GM18951 (cell line): ENCODE measurements around the gene OR2A1.
"Not testable (repeated sequence)": the region's sequence is repeated elsewhere in the genome, so short reads cannot be mapped to it uniquely, and the experiment has no call there.

Experiments
- in situ Hi-C: fragments of 300-500 bp; cut with MboI; formaldehyde crosslinking; loops from one replicate; pipeline ENCODE4 v1.12.0; 2022; ENCODE audit warnings: low sequenced_read_pairs, mixed read lengths, inconsistent platforms; ENCODE audit not compliant: unreplicated experiment

Gene OR2A1, protein sequence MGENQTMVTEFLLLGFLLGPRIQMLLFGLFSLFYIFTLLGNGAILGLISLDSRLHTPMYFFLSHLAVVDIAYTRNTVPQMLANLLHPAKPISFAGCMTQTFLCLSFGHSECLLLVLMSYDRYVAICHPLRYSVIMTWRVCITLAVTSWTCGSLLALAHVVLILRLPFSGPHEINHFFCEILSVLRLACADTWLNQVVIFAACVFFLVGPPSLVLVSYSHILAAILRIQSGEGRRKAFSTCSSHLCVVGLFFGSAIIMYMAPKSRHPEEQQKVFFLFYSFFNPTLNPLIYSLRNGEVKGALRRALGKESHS

DNA sequence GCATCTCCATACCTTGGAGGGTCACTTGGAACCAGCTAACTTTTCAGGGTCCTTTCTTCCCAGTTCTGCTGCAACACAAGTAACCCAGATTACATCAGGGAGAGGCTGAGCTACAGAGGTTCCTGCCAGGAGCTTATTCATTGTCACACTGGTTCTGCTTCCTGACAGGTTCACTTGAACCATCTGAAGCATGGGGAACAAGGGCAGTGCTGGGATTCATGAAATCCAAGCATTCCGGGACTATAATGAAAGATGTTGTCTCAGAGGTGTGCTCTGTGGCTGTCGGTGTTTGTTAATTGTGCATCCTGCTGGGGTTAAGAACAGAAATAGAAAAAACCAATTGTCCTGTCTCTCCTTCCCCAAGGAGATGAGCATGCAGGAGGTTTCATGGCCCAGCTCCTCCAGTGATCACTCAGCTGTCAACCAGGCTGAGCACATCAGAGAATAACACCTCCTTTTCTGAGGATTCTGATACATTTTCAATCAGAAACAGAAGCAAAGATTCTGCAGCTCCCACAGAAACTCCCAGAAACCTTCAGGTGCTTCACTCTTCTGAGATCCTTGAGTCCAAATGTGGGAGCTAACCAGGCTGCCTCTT, at the start of gene OR2A1:
OR2A1 (plus strand) TSS at position 548 of the 598 bp plus-strand sequence. CDS start 5,706 bp downstream, outside the sequence.
- in situ Hi-C loops: not testable (repeated sequence)

DNA sequence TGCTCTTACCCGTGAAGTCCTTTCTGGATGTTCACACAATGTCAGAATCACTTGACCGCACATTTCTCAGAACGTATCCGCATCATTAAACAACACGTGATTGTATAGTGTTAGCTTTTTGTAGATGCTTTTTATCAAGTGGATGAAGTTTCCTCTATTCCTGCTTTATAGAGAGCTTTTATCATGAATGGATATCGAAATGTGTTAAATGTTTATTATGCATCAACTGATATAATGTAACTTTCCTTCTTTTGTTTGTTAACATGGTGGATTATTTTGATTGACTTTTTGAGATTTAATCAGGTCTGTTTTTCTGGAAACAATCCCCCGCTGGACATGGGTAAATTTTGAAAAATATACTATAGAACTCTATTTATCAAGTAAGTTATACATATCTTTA, 47.5 kb upstream of the OR2A1 start, which contains the start of gene OR2A7:
OR2A7 (minus strand) TSS at position 101 of the 400 bp plus-strand sequence. CDS start 5,164 bp downstream, outside the sequence.
- in situ Hi-C loops: not testable (repeated sequence)

DNA sequence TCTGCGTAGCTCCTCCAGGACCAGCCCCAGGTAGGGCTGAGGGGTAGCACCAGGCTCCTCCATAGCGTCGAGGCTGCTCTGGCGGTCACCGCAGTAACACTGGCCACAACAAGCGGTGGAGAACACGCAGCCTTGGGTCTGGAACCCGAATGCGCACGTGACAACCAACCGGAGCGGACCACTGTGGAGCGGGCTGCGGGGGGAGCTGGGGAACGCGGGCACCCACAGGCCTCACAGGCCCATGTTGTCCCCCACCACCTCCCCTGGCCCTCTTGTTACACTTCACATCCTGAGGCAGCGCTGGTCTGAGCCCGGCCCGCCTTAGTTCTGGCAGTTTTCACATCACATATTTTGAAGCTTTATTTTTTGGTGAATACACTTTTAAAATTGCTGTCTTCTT, 43.0 kb upstream of the OR2A1 start, which contains the start of gene CTAGE8:
CTAGE8 (minus strand) TSS at position 101 of the 400 bp plus-strand sequence; CDS start at position 63, 38 bp downstream.
- in situ Hi-C loops: not testable (repeated sequence)

DNA sequence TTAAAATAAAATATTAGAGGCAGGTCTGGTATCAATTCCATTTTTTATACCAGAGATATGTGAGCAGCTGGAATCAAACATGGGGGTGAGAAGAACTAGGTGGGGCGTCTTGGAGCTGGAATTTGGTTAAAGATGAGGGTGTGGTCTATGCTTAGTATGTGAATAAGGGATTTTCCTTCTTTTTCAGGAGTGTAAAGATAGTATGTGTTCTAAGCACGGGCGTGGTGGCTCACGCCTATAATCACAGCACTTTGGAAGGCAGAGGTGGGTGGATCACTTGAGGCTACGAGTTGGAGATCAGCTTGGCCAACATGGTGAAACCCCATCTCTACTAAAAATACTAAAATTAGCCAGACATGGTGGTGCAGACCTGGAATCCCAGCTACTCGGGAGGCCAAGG, 36.9 kb upstream of the OR2A1 start:
- in situ Hi-C loops: loop anchor here (25.0 kb wide), 1 partner anchor 112 kb away; no protein-coding TSS in a partner anchor

DNA sequence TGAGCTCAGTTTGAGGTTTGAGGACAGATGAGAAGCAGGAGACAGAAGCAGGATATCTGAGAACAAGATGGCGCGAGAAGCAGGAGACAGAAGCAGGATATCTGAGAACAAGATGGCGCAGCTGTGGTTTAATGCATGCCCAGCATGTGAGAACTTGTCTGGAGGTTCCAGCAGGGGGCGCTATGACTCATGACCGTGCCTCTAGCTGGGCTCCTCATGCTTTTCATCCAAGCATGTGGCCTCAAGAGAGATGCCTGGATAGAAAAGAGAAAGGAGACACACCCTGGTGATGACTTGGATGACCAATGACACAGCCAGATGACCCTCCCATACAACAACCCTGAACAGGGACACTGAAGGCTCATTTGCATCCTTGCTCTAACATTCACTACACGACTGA, 32.2 kb upstream of the OR2A1 start:
- in situ Hi-C loops: loop anchor here (25.0 kb wide), 1 partner anchor 107 kb away; no protein-coding TSS in a partner anchor

DNA sequence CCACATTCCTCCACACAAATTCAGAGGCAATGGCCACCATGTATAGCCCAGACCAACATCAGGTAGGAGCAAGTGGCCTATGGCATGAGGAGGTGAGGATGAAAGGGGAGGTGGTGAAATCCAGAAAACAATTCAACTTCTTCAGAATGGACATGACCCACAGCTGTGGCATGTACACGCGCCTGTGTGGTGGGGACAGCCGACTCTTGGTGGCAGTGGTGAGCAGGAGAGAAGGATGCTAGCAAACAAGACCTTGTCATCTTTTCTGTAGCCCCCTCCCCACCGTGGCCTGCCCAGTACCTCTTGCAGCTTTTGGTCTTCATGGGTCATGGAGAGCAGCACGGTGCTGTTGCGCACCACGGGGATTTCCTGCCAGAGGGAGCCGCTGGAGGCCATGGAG, 30.2 kb upstream of the OR2A1 start:
- in situ Hi-C loops: loop anchor here (25.0 kb wide), 1 partner anchor 105 kb away; no protein-coding TSS in a partner anchor

DNA sequence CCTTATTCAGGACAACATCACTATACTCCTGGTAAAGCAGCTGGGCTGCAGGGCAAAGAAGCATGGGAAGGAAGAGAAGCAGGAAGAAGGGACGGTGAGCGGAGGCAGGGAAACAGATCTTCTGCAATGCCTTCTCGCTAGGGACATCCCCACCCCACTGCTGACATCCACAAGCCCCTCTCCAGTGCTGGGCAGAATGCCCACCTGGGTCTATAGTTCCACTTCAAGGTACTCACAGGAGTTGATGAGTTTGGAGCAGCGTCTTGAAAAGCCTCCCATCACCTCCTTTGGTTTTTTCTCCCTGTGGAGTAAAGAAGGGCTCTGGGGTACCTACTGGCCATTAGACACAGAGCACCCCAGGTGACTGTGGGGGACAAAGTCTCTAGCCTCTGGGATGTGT, 29.7 kb upstream of the OR2A1 start:
- in situ Hi-C loops: loop anchor here (25.0 kb wide), 1 partner anchor 105 kb away; no protein-coding TSS in a partner anchor

DNA sequence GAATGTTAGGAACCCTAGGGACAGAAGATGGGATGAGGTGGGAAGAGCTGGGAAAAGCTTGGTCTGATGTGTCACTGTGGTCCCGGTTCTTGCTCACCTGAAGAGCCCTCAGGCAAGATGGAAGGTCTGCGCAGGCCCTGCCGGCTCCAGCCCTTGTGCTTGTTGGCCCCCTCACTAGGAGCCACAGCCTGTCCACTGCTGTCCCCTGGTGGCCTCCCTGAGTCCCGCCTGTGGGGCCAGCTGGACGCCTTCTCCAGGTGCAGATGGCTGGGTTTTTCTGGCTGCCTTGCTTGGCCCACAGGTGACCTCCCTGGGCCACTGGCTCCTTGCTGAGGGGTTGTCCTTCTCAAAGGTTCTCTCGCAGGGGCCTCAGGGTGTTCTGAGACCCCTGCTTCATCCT, 28.5 kb upstream of the OR2A1 start:
- in situ Hi-C loops: loop anchor here (25.0 kb wide), 1 partner anchor 104 kb away; no protein-coding TSS in a partner anchor

DNA sequence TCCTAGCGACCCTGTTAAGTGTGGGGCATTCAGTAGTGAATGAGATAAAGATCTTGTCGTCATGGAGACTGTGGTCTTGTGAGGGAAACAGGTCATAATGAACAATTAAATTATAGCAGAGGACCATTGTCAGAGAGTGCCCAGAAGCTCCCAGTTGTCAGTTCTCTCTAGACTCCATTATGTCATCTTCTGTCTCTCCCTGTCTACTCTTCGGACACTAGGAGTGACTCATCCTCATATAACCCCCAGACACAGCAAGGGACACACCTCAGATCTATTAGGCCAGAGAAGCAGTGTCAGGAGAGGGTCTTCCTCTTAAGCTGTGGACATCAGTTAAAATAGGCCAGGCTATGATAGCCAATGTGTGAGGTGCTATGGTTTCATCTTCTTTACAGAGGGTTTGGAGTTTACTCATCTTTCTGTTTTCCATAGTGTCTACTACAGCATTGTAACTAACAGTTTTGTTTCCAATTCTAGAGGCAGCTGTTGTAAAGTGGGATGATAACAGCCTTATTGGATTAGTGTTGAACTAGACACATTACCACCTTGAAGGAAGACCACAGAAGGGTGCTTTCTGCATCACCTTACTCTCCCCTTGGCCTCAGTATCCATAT, 24.9 kb upstream of the OR2A1 start:
- in situ Hi-C loops: loop anchor here (25.0 kb wide), 1 partner anchor 100 kb away; no protein-coding TSS in a partner anchor

DNA sequence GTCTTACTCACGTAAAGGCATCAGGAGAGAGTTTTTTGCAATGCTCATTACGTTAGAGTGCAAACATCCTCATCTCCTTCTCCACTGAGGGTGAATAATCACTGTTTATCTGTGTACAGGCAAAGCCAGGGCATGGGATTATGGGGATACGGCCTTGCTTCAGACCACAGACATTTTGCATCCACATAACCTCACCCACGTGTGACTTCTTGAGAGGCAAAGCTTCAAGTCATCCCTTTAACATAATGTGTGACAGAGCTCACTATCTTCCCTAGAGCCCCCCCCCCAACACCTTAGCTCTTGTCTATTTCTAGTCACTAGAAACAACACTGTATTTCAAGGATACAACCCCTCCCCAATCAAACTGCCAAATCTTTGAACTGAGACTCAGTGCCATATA, 20.6 kb upstream of the OR2A1 start:
- in situ Hi-C loops: loop anchor here (25.0 kb wide), 1 partner anchor 96 kb away; no protein-coding TSS in a partner anchor

DNA sequence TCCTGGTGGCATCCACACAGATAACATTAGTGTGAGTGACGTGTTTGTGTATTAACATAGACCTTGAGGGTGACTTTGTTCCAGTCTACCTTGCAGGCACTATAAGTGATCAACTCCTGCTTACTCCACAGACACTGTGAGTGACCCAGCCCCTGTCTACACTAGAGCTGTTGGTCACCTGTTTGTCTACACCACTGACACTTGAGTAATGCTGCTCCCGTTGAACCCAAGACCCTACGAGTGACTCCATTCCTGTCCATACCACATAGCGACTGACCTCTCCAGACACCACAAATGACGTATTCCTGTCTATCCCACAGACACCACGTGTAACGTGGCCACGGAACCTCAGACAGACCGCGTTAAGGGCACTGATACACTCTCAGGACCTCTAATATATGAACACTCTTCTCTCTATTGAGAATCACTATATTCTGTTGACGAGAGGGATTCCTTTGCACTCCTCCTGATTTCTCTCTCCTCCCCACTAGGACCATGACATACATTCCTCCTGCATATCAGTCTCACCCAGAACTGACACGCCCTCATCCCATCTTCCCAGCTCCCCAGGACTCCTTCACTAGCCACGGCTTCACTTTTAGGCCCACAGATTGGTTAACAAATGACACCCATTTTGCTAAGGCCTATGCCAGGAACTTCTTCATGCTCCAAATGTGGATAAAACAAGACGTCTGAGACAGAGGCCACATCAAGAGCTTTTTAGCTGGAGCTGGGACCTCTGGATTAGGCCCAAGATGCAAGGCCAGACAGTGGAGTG, 19.6 kb upstream of the OR2A1 start:
- in situ Hi-C loops: loop anchor here (25.0 kb wide), 1 partner anchor 95 kb away; no protein-coding TSS in a partner anchor

DNA sequence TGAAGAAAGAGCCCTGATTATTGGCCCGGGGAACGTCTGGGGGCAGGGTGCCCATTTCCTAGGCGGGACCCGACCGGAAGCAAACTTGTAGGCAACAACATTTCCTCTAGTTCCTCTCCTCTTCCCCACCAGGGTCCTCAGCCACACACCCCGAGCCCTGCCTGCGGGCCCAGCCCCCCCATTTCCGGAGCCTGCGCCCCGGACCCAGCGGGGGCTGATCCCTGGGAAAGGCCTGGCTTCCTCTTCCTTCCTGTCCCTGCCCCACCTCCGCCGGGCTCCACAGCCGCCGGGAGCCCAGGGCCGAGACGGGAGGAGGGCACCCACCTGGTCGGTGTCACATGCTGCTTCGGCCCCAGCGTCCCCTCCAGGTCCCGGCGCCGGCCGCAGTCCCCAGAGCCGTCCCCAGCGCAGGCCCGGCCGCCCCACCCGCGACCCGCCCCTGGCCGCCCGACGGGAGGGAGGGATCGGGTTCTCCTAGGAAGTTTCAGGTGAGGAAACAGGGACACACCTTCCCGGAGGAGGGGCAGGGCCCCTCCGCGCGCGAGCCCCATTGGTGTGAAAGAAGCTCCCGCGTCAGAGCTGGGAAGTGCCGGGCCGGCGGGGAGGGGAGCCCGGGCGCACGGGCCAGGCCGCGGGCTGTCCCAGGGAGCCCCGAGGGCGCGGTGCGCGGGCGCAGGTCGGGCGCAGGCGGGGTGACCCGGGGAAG, 18.3 kb upstream of the OR2A1 start:
- in situ Hi-C loops: loop anchor here (25.0 kb wide), 1 partner anchor 93 kb away; no protein-coding TSS in a partner anchor

DNA sequence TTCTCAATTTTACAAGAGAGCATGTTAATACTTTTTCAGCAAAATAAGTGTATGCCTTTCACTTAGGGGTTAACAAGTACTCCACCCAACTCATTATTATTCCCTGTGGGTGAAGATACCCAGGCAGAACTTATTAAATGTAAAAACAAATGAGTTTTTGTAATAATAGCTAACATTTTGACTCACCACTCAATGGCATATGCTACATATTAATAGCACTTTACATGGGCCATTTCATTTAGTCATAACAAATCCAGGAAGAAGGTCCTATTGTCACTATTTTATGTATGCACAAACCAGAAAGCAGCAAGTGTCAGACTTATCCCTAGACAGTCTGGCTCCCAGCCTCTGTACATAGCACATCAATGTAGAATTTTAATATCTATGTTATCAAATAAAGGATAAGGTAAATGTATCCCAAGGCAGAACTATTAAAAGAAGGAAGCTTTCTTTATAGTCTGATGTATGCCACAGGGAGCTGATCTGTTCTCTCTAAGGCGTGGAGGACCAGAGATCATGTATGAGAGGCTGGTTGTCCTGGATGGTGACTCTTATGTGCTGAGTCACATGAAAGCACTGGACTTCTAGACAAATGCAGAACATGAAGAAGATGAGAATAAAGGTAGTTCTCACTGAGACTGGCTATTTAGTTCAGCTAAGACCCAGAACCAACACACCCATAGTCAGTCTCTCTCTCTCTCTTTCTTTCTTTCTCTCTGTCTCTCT, 9.5 kb upstream of the OR2A1 start:
- in situ Hi-C loops: not testable (repeated sequence)

DNA sequence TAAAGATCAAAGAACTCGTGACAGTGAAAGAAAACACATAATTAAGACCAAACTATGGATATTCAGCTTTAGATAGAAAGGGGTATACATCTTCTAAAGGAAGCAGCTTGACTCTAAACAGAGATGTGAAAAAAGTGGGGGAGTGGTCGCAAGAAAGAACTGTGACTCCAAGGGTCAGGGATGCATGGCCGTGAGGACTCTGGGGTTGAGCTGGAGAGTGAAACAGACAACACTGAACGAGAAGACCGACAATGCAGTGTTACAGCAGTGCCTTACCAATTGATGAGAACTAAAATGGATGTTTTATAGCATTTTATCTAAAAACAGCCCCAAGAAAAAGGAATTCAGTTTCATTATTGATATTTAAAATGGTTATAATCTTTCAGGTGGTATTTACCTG, 8.6 kb upstream of the OR2A1 start:
- in situ Hi-C loops: not testable (repeated sequence)

DNA sequence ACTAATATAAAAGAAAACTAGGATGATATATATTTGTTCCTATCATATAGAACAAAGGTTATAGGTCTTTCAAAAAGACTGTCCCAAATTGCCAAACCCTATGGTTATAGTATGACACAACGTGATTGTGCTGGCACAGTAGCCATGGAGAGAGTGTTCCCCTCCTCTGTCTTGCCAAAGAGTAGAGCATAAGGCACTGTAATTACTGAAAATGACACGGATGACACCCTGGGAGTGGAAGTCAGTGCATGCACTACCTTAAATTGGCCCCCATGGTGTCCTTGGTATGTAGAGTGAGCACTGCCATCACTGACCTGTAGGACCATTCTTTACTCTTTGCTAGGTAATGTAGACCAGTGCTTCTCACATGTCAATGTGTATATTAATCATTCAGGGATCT, 7.1 kb upstream of the OR2A1 start:
- in situ Hi-C loops: not testable (repeated sequence)

DNA sequence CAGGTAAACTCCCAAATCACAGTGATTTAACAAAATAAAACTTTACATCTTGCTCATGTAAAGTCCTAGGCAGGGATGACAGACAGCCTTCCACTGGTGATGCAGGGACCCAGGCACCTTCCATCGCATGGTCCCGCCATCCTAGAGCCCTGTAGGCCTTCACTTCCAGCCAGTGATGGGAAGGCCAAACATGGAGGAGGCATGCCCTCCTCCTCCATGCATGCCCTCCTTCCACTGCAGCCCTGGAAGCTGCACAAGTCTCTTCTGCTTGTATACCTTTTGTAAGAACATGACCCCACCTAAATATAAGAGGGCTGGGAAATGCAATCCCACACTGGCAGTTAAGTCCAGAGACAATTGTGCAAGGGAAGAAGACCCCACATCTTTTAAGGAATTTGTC, 2.5 kb upstream of the OR2A1 start:
- in situ Hi-C loops: not testable (repeated sequence)

DNA sequence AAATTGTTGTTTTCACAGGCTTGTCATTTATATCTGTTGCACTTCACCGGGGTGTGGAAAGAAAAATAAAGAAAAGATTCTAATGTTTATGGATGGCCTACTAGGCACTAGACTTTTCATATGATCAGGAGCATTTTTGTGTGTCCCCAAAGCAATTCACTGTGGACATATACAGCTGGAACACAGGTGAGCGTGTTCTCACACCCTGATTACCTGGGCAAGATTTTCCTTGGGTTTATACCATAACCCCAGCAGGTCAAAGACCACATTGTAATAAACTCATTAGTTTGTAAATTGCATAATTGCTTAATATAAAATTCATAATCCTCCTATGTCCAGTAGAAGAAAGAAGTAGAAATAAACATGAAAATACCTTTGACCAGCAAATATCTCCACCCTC, 1.0 kb upstream of the OR2A1 start:
- in situ Hi-C loops: not testable (repeated sequence)

DNA sequence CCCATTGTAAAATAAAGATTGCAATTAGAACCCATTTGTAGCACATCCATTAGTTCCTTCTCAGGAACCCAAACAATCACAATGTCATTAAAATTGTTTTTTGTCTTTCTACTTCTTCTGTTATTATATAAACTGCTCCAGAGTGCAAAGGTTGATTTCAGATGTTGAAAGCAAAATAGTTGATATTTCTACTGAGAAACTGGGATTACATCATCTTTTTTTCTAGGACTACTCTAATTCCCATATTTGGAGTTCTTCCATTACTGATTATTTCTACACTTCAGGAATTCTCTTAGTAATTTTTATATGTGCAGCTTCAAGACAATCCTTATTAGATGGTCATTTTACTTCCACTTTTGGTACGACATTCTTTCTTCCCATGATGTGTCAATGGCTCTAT, 5.3 kb downstream of the OR2A1 start:
- in situ Hi-C loops: not testable (repeated sequence)
